HepG2 (cell line): ENCODE data around the gene SLC7A8. TPM values are rescaled to one million over a fixed set of nuclear protein-coding genes. Genes with fewer than 3 reads are reported as not detected.

ENCODE experiments used
- ATAC-seq: fragments of 200-7000 bp; cut with Tn5 transposase; 3 replicates; pipeline ENCODE4 v1.9.1; 2020; ENCODE audit warnings: mild to moderate bottlenecking, moderate library complexity
- BruUV-seq: library from RNA; stranded (reverse); fragments of 400-500 nt; replicated peaks from 2 replicates; lab custom pipeline; 2021; lab: Mats Ljungman, UMichigan
- CTCF ChIA-PET: fragments of 300-600 bp; formaldehyde crosslinking; extraction: SDS; loops from one replicate; lab custom pipeline; 2021; ENCODE audit warnings: low total read pairs, inconsistent platforms, low intra/inter-chr PET ratio; lab: Yijun Ruan, JAX
- POLR2A ChIA-PET: fragments of 350-600 bp; sonication (Branson Sonifier 250); formaldehyde crosslinking; loops from one replicate; lab custom pipeline; 2020; ENCODE audit warnings: antibody characterized with exemption, inconsistent platforms; lab: Yijun Ruan, JAX
- DNase-seq: peaks from one replicate; pipeline ENCODE4 v3.0.0-alpha.2; 2015; ENCODE audit warnings: low spot score
- FAIRE-seq: peaks from 3 replicates; lab custom pipeline; 2011; peaks lifted over from hg19 to GRCh38; lab: Jason Lieb, UNC
- H2AFZ ChIP-seq: one replicate; pipeline ENCODE4 v1.6.1; 2011; ENCODE audit warnings: low read length, inconsistent platforms
- H3K27ac ChIP-seq: fragments of 300-600 bp; 3 replicates; pipeline ENCODE4 v1.8.0; 2011; ENCODE audit warnings: mixed run types, mild to moderate bottlenecking, mixed read lengths, low read length, inconsistent platforms; ENCODE audit not compliant: insufficient read depth; ENCODE audit errors: extremely low read length
- H3K27me3 ChIP-seq, 2 experiments: fragments of 200-600 bp in 1 of 2; 2 replicates in 1 of 2; 3 replicates in 1 of 2; pipeline versions ENCODE4 v1.6.0 to v1.8.0; 2011; ENCODE audit warnings: low read length in 2 of 2, mild to moderate bottlenecking in 2 of 2, moderate library complexity in 2 of 2, inconsistent platforms in 1 of 2; ENCODE audit not compliant: insufficient read depth in 2 of 2, control insufficient read depth in 1 of 2
- H3K36me3 ChIP-seq, 2 experiments: fragments of 200-600 bp in 1 of 2; replicated peaks in 1 of 2; 2 replicates in 1 of 2; 3 replicates in 1 of 2; pipeline versions ENCODE4 v1.5.1 to v1.8.0; 2011; ENCODE audit warnings: low read length in 2 of 2, inconsistent platforms in 1 of 2; ENCODE audit not compliant: insufficient read depth in 2 of 2, control insufficient read depth in 1 of 2
- H3K4me1 ChIP-seq: 2 replicates; pipeline ENCODE4 v1.5.1; 2012; ENCODE audit warnings: low read length, inconsistent platforms; ENCODE audit not compliant: insufficient read depth
- H3K4me2 ChIP-seq: 2 replicates; pipeline ENCODE4 v1.6.0; 2011; ENCODE audit warnings: low read depth, low read length, inconsistent platforms
- H3K4me3 ChIP-seq, 3 experiments: fragments of 200-600 bp in 1 of 3; sonication (generic), shearing (Covaris generic) in 1 of 3; replicated peaks in 1 of 3; 2 replicates each; pipeline ENCODE4 v1.5.1; 2011 to 2016; ENCODE audit warnings: low read length in 3 of 3, inconsistent platforms in 2 of 3, low read depth in 2 of 3, mild to moderate bottlenecking in 2 of 3, control low read depth in 1 of 3, mixed read lengths in 1 of 3; ENCODE audit not compliant: insufficient read depth in 1 of 3
- H3K79me2 ChIP-seq: one replicate; pipeline ENCODE4 v1.6.1; 2011; ENCODE audit warnings: low read length, inconsistent platforms; ENCODE audit not compliant: insufficient read depth
- H3K9ac ChIP-seq: 2 replicates; pipeline ENCODE4 v1.6.0; 2011; ENCODE audit warnings: mild to moderate bottlenecking, low read depth, low read length, inconsistent platforms; ENCODE audit not compliant: insufficient read depth
- H3K9me3 ChIP-seq: 2 replicates; pipeline ENCODE4 v1.5.1; 2012; ENCODE audit warnings: mild to moderate bottlenecking, low read length
- H4K20me1 ChIP-seq: 2 replicates; pipeline ENCODE4 v1.6.0; 2011; ENCODE audit warnings: inconsistent platforms, mild to moderate bottlenecking, low read length, moderate library complexity; ENCODE audit not compliant: insufficient read depth
- CENPT ChIP-seq: sonication (generic); formaldehyde crosslinking; IDR thresholded peaks from 2 replicates; pipeline ENCODE4 v1.8.0; 2022; ENCODE audit warnings: low read depth, mild to moderate bottlenecking, moderate library complexity, missing genetic modification reagents
- IRF9 ChIP-seq: sonication (generic); formaldehyde crosslinking; IDR thresholded peaks from 2 replicates; pipeline ENCODE4 v1.8.0; 2022; ENCODE audit warnings: missing genetic modification reagents, mild to moderate bottlenecking, borderline replicate concordance
- KAT7 ChIP-seq: IDR thresholded peaks from 2 replicates; pipeline ENCODE4 v1.6.1; 2018; ENCODE audit warnings: borderline replicate concordance, missing compliant biosample characterization
- KLF12 ChIP-seq: sonication (generic); formaldehyde crosslinking; IDR thresholded peaks from 2 replicates; pipeline ENCODE4 v1.4.0; 2020; ENCODE audit warnings: missing genetic modification reagents, borderline replicate concordance
- KMT2A ChIP-seq: sonication (generic); formaldehyde crosslinking; IDR thresholded peaks from 2 replicates; pipeline ENCODE4 v1.4.0; 2020; ENCODE audit warnings: missing genetic modification reagents
- NONO ChIP-seq, 2 experiments: fragments of 450-650 bp in 1 of 2; sonication (generic) in 1 of 2; formaldehyde crosslinking in 1 of 2; IDR thresholded peaks in 1 of 2; conservative IDR thresholded peaks in 1 of 2; 2 replicates each; pipeline versions ENCODE4 v1.6.1 to v1.8.0; 2017 to 2022; ENCODE audit warnings: mild to moderate bottlenecking in 1 of 2, missing genetic modification reagents in 1 of 2, moderate library complexity in 1 of 2
- SOX5 ChIP-seq: IDR thresholded peaks from 2 replicates; pipeline ENCODE4 v1.6.1; 2016; ENCODE audit warnings: borderline replicate concordance
- TBL1XR1 ChIP-seq: fragments of 150-350 bp; IDR thresholded peaks from 2 replicates; pipeline ENCODE4 v1.6.1; 2014; ENCODE audit warnings: borderline replicate concordance, low read length; ENCODE audit not compliant: partially characterized antibody
- ZBTB44 ChIP-seq: sonication (generic); formaldehyde crosslinking; IDR thresholded peaks from 2 replicates; pipeline ENCODE4 v1.4.0; 2020; ENCODE audit warnings: missing genetic modification reagents
- ZGPAT ChIP-seq: IDR thresholded peaks from 2 replicates; pipeline ENCODE4 v1.6.1; 2016; ENCODE audit warnings: mild to moderate bottlenecking
- ZNF362 ChIP-seq: sonication (generic); formaldehyde crosslinking; IDR thresholded peaks from 2 replicates; pipeline ENCODE4 v1.4.0; 2020; ENCODE audit warnings: missing genetic modification reagents, mild to moderate bottlenecking, borderline replicate concordance
- ZNF484 ChIP-seq: sonication (generic); formaldehyde crosslinking; IDR thresholded peaks from 2 replicates; pipeline ENCODE4 v1.5.1; 2020; ENCODE audit warnings: mild to moderate bottlenecking, low read depth, missing genetic modification reagents, borderline replicate concordance
- ZNF546 ChIP-seq: sonication (generic); formaldehyde crosslinking; conservative IDR thresholded peaks from 2 replicates; pipeline ENCODE4 v1.8.1; 2023; ENCODE audit warnings: mild to moderate bottlenecking, missing genetic modification reagents
- WGBS: methylation state at CpG from one replicate; pipeline ENCODE4 v1.1.6; 2017; ENCODE audit warnings: low lambda C conversion rate; 5-methylcytosine and 5-hydroxymethylcytosine counted together
- in situ Hi-C: cut with HindIII; loops from 2 replicates; pipeline ENCODE4 v1.10.0; 2017; ENCODE audit warnings: low pct_unique_long_range_greater_than_20kb; ENCODE audit not compliant: extremely low pct_ligation_motif_present
- intact Hi-C: fragments of 100-400 bp; cut with micrococcal nuclease; formaldehyde crosslinking; loops from one replicate; pipeline ENCODE4 v1.10.0; 2022; ENCODE audit not compliant: unreplicated experiment
- polyA plus RNA-seq, 8 experiments: library from polyadenylated mRNA; depleted of rRNA in 3 of 8; stranded (reverse) in 7 of 8; unstranded in 1 of 8; fragments of >200 nt; fragmentation: Illumina TruSeq in 4 of 8; extraction: Trizol in 4 of 8; gene quantifications; 2 replicates each; pipeline versions ENCODE4 v1.2.1 to v1.2.3, GENCODE V29; 2011 to 2016; ENCODE audit warnings: low read depth in 4 of 8, missing spikeins in 1 of 8, mixed read lengths in 1 of 8; ENCODE audit not compliant: insufficient read depth in 1 of 8
- total RNA-seq, 5 experiments: library from RNA; depleted of rRNA; stranded (reverse); fragments of >200 nt; fragmentation: Illumina TruSeq; extraction: Trizol; gene quantifications; 2 replicates each; pipeline ENCODE4 v1.2.3, GENCODE V29; 2016; ENCODE audit warnings: low read depth in 1 of 5

Gene SLC7A8
- total and polyA plus RNA-seq, 2 of the 13 experiments (the other 11 are each of a cell fraction or from before 2014, with no cell fraction given): 0.25 TPM; not detected in 1

- TF ChIP-seq IRF9 (CRISPR knock-in tag): 0 out of 2 replicates have a peak, but pooled peaks have one; percentile 2
- no peak for TF ChIP-seq ZNF484 (CRISPR knock-in tag)
- no peak for TF ChIP-seq NONO (IDR thresholded peaks at IDR 0.05)
- TF ChIP-seq NONO (CRISPR knock-in tag; conservative IDR thresholded peaks at IDR 0.05): no peak
- TF ChIP-seq ZNF546: no peak
- TF ChIP-seq TBL1XR1: no peak
- no peak for TF ChIP-seq KMT2A (CRISPR knock-in tag)
- TF ChIP-seq, all 625 proteins: peak for 7
Measured at GRCh38 chr14:23121361-23121771, 62.1 kb downstream of the SLC7A8 start (continued).

- Histone ChIP-seq H3K4me1 (peaks cover 22% of the 10 kb centered on the region), H3K9me3 (no peaks in the 10 kb centered on the region), H3K27ac (no peak overlapping the region), H3K79me2 (no peaks in the 10 kb centered on the region), H3K27me3 (peaks cover 47 to 93% of the 10 kb centered on the region in 2 experiments), H2AFZ (no peak overlapping the region), H3K4me3 (no peak overlapping the region), H3K36me3 (no peaks in the 10 kb centered on the region), H3K9ac (no peak overlapping the region), H4K20me1 (no peaks in the 10 kb centered on the region), H3K4me2 (no peak overlapping the region)
- intact Hi-C loops (loop anchor here (1.0 to 5.0 kb wide), 3 partner anchors 67 to 262 kb away; no protein-coding TSS in a partner anchor), in situ Hi-C loops (loop anchor here (5.0 kb wide), 1 partner anchor 67 kb away; no protein-coding TSS in a partner anchor)
- 20% methylated on average over 9 of the region's 9 CpGs for WGBS
- peak; percentile 83 for ATAC-seq
- ChIA-PET POLR2A (interaction anchor here (1.0 kb wide), 5 partner anchors 26 to 201 kb away, joined by 3 to 17 read pairs (median 4); partner anchors contain the start of genes ACIN1, C14orf119 and PABPN1), CTCF (interaction anchor here (0.6 to 9.6 kb wide), 24 partner anchors 9 to 564 kb away, joined by 3 to 493 read pairs (median 5); partner anchors contain the start of genes ACIN1, C14orf119 and SLC7A8)
- peak; percentile 93 for DNase-seq
- FAIRE-seq: peak; percentile 98
- no TSS peak for BruUV-seq
- TF ChIP-seq ZNF362 (peak; percentile 19; the same call in 1 of the 2 replicates), ZBTB44 (CRISPR knock-in tag) (peak; percentile 63; the same call in 1 of the 2 replicates), SOX5 (CRISPR knock-in tag) (peak; percentile 58; the same call in 1 of the 2 replicates), KAT7 (CRISPR knock-in tag) (peak; percentile 53; the same call in 1 of the 2 replicates), ZGPAT (CRISPR knock-in tag) (peak; percentile 81), ZNF484 (CRISPR knock-in tag) (no peak), CENPT (CRISPR knock-in tag) (no peak), KLF12 (CRISPR knock-in tag) (no peak; the same call in 1 of the 2 replicates)
Measured at GRCh38 chr14:23120541-23121251, 62.8 kb downstream of the SLC7A8 start.
